GM19238 (cell line): ENCODE results near the gene MRTFB.

Experiments
- DNase-seq: peaks from one replicate; pipeline ENCODE4 v3.0.0; 2011; ENCODE audit warnings: low spot score; ENCODE audit not compliant: insufficient read length

MRTFB gene

DNA sequence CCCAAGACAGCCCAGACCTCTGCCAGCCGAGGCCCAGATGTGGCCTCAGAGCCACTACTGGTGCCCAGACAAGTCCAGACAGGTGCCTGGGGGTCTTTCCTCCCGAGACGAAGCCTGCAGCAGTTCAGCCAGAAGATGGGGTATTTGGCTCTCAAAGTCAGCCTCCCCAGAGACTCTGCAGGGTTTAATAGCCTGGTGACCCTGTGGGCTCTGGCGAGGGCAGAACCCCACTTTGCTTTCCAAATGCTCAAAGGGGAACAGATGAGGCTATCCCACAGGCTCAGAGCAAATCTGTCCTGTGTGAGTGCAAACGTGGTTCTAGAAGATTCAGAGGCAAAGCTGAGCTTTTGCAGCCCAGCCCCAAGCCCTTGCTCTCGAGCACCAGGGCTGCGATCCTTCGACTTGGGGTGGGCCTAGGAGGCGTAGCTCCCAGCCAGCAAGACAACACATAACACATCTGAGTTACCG is 236.0 kb downstream of the MRTFB start:
- DNase-seq, result no peak

GRCh38 chr16:14307527-14308367 is 236.6 kb downstream of the MRTFB start:
- DNase-seq, result no peak

DNA sequence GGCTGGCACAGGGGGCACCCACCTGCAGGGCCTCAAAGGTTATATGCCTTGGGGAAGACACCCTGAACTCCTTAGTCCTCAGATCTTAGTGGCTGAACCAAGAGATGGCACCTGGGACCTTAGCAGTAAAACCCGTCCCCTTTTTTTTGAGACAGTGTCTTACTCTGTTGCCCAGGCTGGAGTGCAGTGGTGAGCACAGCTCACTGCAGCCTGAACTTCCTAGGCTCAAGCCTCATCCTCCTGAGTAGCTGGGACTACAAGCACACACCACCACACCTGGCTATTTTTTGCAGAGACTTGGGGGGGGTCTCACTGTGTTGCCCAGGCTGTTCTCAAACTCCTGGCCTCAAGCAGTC is 237.2 kb downstream of the MRTFB start:
- DNase-seq, result no peak

GRCh38 chr16:14309001-14309886 is 238.1 kb downstream of the MRTFB start:
- peak; percentile 26 for DNase-seq

GRCh38 chr16:14309906-14310305 is 238.8 kb downstream of the MRTFB start:
- no peak for DNase-seq

DNA sequence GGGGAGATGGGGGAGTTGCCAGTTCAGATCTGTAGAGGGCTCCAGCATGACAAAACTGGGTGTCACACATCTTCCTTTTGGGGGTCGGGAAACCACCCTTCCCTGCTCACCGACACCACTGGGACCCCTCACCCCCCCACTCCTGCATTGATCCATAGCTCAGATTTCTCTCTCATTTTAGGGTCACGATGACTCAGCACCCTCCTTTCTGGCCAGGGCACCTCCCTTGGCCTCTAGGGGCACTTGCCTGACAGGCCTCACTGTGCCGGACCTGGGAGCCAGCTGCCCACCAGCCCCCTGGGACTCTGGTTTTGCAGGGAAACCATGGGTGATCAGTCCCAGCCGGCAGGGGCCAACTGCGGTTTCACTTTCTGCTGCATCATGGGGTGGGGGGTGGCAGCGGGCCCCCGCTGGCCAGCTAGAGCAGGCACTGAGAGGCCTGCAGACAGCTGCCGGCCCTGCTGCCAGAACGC is 239.4 kb downstream of the MRTFB start:
- DNase-seq, result peak; percentile 55

GRCh38 chr16:14314116-14314515 is 243.0 kb downstream of the MRTFB start:
- DNase-seq, result no peak

GRCh38 chr16:14315683-14316320 is 244.7 kb downstream of the MRTFB start:
- no peak for DNase-seq
